Panc1 (cell line): Measurements from ENCODE around the gene FNDC11. TPM values are rescaled to one million over a fixed set of nuclear protein-coding genes. Genes with fewer than 3 reads are reported as not detected.

ENCODE experiments used
- ATAC-seq: fragments of 200-7000 bp; cut with Tn5 transposase; 2 replicates; pipeline ENCODE4 v1.9.1; 2020; ENCODE audit warnings: mild to moderate bottlenecking, moderate library complexity
- BruUV-seq: library from RNA; stranded (reverse); fragments of 400-500 nt; replicated peaks from 2 replicates; lab custom pipeline; 2021; lab: Mats Ljungman, UMichigan
- CTCF ChIA-PET: fragments of 300-600 bp; sonication (Branson Sonifier 250); formaldehyde crosslinking; loops from one replicate; lab custom pipeline; 2022; ENCODE audit warnings: antibody characterized with exemption; lab: Charles Lee
- POLR2A ChIA-PET: fragments of 300-600 bp; sonication (Branson Sonifier 250); formaldehyde crosslinking; loops from one replicate; lab custom pipeline; 2022; ENCODE audit warnings: antibody characterized with exemption; lab: Charles Lee
- DNase-seq: peaks from one replicate; pipeline ENCODE4 v3.0.0-alpha.2; 2010; ENCODE audit warnings: low read depth, low spot score
- H3K27ac ChIP-seq: 2 replicates; pipeline ENCODE4 v1.5.1; 2011; ENCODE audit warnings: mild to moderate bottlenecking, low read length, inconsistent platforms
- H3K27me3 ChIP-seq: fragments of 200-500 bp; sonication (Bioruptor generic); 2 replicates; pipeline ENCODE4 v1.6.0; 2014; ENCODE audit warnings: low read length, inconsistent platforms; ENCODE audit not compliant: control insufficient read depth, insufficient read depth
- H3K36me3 ChIP-seq: fragments of 200-500 bp; sonication (Bioruptor generic); 2 replicates; pipeline ENCODE4 v1.5.1; 2014; ENCODE audit warnings: inconsistent platforms, mild to moderate bottlenecking, low read length, moderate library complexity; ENCODE audit not compliant: control insufficient read depth, insufficient read depth
- H3K4me1 ChIP-seq: 2 replicates; pipeline ENCODE4 v1.5.1; 2011; ENCODE audit warnings: inconsistent platforms, mild to moderate bottlenecking, low read length, moderate library complexity; ENCODE audit not compliant: control insufficient read depth, insufficient read depth
- H3K4me3 ChIP-seq, 2 experiments: 2 replicates each; pipeline ENCODE4 v1.5.1; 2011 to 2012; ENCODE audit warnings: low read depth in 2 of 2, low read length in 2 of 2, mild to moderate bottlenecking in 2 of 2, inconsistent platforms in 1 of 2, moderate library complexity in 1 of 2
- H3K9me3 ChIP-seq: fragments of 200-500 bp; sonication (Bioruptor generic); 2 replicates; pipeline ENCODE4 v1.5.1; 2014; ENCODE audit warnings: low read depth, mild to moderate bottlenecking, inconsistent platforms, low read length, moderate library complexity; ENCODE audit not compliant: control insufficient read depth, insufficient read depth
- CTCF ChIP-seq: fragments of 450-650 bp; IDR thresholded peaks from 2 replicates; pipeline ENCODE4 v1.5.1; 2017; ENCODE audit warnings: mild to moderate bottlenecking
- POLR2AphosphoS5 ChIP-seq: IDR thresholded peaks from 2 replicates; pipeline ENCODE4 v1.6.1; 2012; ENCODE audit warnings: mild to moderate bottlenecking, low read depth, low read length, moderate library complexity
- REST ChIP-seq, 2 experiments: IDR thresholded peaks; 2 replicates each; pipeline ENCODE4 v1.6.1; 2011 to 2012; ENCODE audit warnings: low read depth in 2 of 2, control low read depth in 1 of 2, low read length in 1 of 2, mild to moderate bottlenecking in 1 of 2, moderate library complexity in 1 of 2; ENCODE audit not compliant: insufficient read depth in 1 of 2
- SIN3A ChIP-seq: IDR thresholded peaks from 2 replicates; pipeline ENCODE4 v1.6.1; 2012; ENCODE audit warnings: low read depth, mild to moderate bottlenecking, low read length, moderate library complexity, borderline replicate concordance; ENCODE audit not compliant: insufficient read depth
- TCF7L2 ChIP-seq: IDR thresholded peaks from 2 replicates; pipeline ENCODE4 v1.6.1; 2011; ENCODE audit warnings: mild to moderate bottlenecking, low read depth, low read length, inconsistent platforms
- in situ Hi-C: cut with HindIII; loops from 2 replicates; pipeline ENCODE4 v1.10.0; 2016; ENCODE audit warnings: low sequenced_read_pairs, low pct_unique_long_range_greater_than_20kb
- intact Hi-C: fragments of 100-400 bp; cut with micrococcal nuclease; formaldehyde crosslinking; loops from one replicate; pipeline ENCODE4 v1.10.0; 2022; ENCODE audit not compliant: unreplicated experiment
- total RNA-seq: library from RNA; stranded (reverse); gene quantifications from one replicate; pipeline ENCODE4 v1.2.1, GENCODE V29; 2021; ENCODE audit not compliant: unreplicated experiment

FNDC11 gene
- total RNA-seq, 1 experiment from 2014 or later = 1.3 TPM

- no peak for ATAC-seq
- no peak for TF ChIP-seq CTCF
- TF ChIP-seq POLR2AphosphoS5 = no peak
- TF ChIP-seq TCF7L2 = no peak
- TF ChIP-seq SIN3A = no peak
- TF ChIP-seq REST (IDR thresholded peaks at IDR 0.05; ENCODE audit: insufficient read depth in 1 of 2, low read depth in 2 of 2, low read length in 1 of 2) = no peak
- intact Hi-C loops (no loop called here), in situ Hi-C loops (no loop called here)
- ChIA-PET CTCF (no interaction called here), POLR2A (no interaction called here)
- no peak overlapping the region for H3K4me3 ChIP-seq
- no TSS peak for BruUV-seq
- no peak for DNase-seq
- H3K27ac ChIP-seq = no peak overlapping the region
- no peaks in the 10 kb centered on the region for H3K27me3 ChIP-seq
- no peaks in the 10 kb centered on the region for H3K9me3 ChIP-seq
- no peaks in the 10 kb centered on the region for H3K4me1 ChIP-seq
- H3K36me3 ChIP-seq = no peaks in the 10 kb centered on the region
Measured at GRCh38 chr20:63587256-63587655, 33.3 kb downstream of the FNDC11 start.

GRCh38 chr20:63587776-63588591 is 34.0 kb downstream of the FNDC11 start:
- TSS peak; percentile 82 for BruUV-seq
- no peak overlapping the region for H3K4me3 ChIP-seq
- TF ChIP-seq SIN3A = no peak
- TF ChIP-seq POLR2AphosphoS5 = no peak
- TF ChIP-seq TCF7L2 = 0 out of 2 replicates have a peak, but pooled peaks have one; percentile 16
- no peaks in the 10 kb centered on the region for H3K4me1 ChIP-seq
- H3K27ac ChIP-seq = no peak overlapping the region
- H3K36me3 ChIP-seq = no peaks in the 10 kb centered on the region
- DNase-seq = no peak
- H3K27me3 ChIP-seq = no peaks in the 10 kb centered on the region
- CTCF ChIA-PET = interaction anchor here (0.6 kb wide), 1 partner anchor 27 kb away, joined by 6 read pairs; no protein-coding TSS in a partner anchor
- POLR2A ChIA-PET = no interaction called here
- intact Hi-C loops (no loop called here), in situ Hi-C loops (no loop called here)
- no peak for ATAC-seq
- no peaks in the 10 kb centered on the region for H3K9me3 ChIP-seq

- DNase-seq (no peak), ATAC-seq (0 out of 2 replicates have a peak, but pooled peaks have one; percentile 50)
- no peak overlapping the region for H3K27ac ChIP-seq
- CTCF ChIA-PET = interaction anchor here (0.6 kb wide), 1 partner anchor 26 kb away, joined by 6 read pairs; no protein-coding TSS in a partner anchor
- in situ Hi-C loops = no loop called here
- H3K36me3 ChIP-seq = no peaks in the 10 kb centered on the region
- H3K27me3 ChIP-seq = no peaks in the 10 kb centered on the region
- H3K9me3 ChIP-seq = no peaks in the 10 kb centered on the region
- no peaks in the 10 kb centered on the region for H3K4me1 ChIP-seq
- POLR2A ChIA-PET = no interaction called here
- intact Hi-C loops = no loop called here
- TF ChIP-seq SIN3A (no peak), CTCF (no peak), TCF7L2 (no peak), POLR2AphosphoS5 (no peak), REST (IDR thresholded peaks at IDR 0.05; ENCODE audit: insufficient read depth in 1 of 2, low read depth in 2 of 2, low read length in 1 of 2) (no peak)
- no TSS peak for BruUV-seq
- no peak overlapping the region for H3K4me3 ChIP-seq
Measured at GRCh38 chr20:63588641-63589041, 34.7 kb downstream of the FNDC11 start.
